Measurements from ENCODE around the gene BTLA. TPM values are rescaled to one million over a fixed set of nuclear protein-coding genes. Genes with fewer than 3 reads are reported as not detected.
"Not testable (repeated sequence)": the region's sequence is repeated elsewhere in the genome, so short reads cannot be mapped to it uniquely, and the experiment has no call there.

BTLA gene
- total and polyA plus RNA-seq, 10 of the 15 experiments (the other 5 are each of a cell fraction or from before 2014, with no cell fraction given) = 55.4 to 134 (median 84.2) TPM

- Histone ChIP-seq H3K4me2 (ENCODE audit: control insufficient read depth, insufficient read depth) (no peak overlapping the region), H3K79me2 (ENCODE audit: control insufficient read depth, insufficient read depth, low read length) (no peaks in the 10 kb centered on the region; the same call in 1 of the 2 replicates), H2AFZ (ENCODE audit: control insufficient read depth, low read depth, low read length) (no peak overlapping the region), H3K4me1 (ENCODE audit: control insufficient read depth, insufficient read depth, low read length) (no peaks in the 10 kb centered on the region), H3K9ac (ENCODE audit: control insufficient read depth, insufficient read depth, low read length) (no peak overlapping the region), H4K20me1 (ENCODE audit: control insufficient read depth, insufficient read depth) (no peaks in the 10 kb centered on the region), H3K9me3 (replicated peaks; ENCODE audit: control insufficient read depth, insufficient read depth, low read length) (no peaks in the 10 kb centered on the region), H3K36me3 (ENCODE audit: control insufficient read depth in 2 of 2, insufficient read depth in 2 of 2, low read length in 1 of 2) (peaks cover 3 to 6% of the 10 kb centered on the region in 2 experiments; a peak in 3 of 4 replicates), H3K27me3 (replicated peaks in 1 of 2; ENCODE audit: control insufficient read depth in 2 of 2, insufficient read depth in 2 of 2, low read length in 1 of 2) (no peaks in the 10 kb centered on the region), H3K27ac (ENCODE audit: control insufficient read depth, insufficient read depth) (no peak overlapping the region), H3K4me3 (no peak overlapping the region)
- ChIA-PET RAD21 (ENCODE audit: unreplicated experiment) (interaction anchor here (0.8 to 1.5 kb wide), 8 partner anchors 30 to 419 kb away, joined by 3 to 11 read pairs (median 6); partner anchors contain the start of gene SLC9C1), CTCF (interaction anchor here (0.7 to 1.6 kb wide), 32 partner anchors 8 to 423 kb away, joined by 3 to 47 read pairs (median 5); partner anchors contain the start of genes ATG3, CD200, SLC35A5 and SLC9C1), POLR2A (no interaction called here), SMC1A (ENCODE audit: uncharacterized antibody, unreplicated experiment) (interaction anchor here (0.7 to 1.6 kb wide), 17 partner anchors 10 to 431 kb away, joined by 3 to 22 read pairs (median 4); partner anchors contain the start of genes CD200 and SLC9C1)
- DNase-seq (ENCODE audit: low read depth, low spot score) = no peak
- ATAC-seq = no peak
- no peak for TF ChIP-seq RELA (IDR thresholded peaks at IDR 0.05; ENCODE audit: borderline replicate concordance, partially characterized antibody)
- no peak for TF ChIP-seq SMARCA5 (IDR thresholded peaks at IDR 0.05)
- TF ChIP-seq ETV6 (conservative IDR thresholded peaks at IDR 0.05 in 1 of 2, IDR thresholded peaks at IDR 0.05 in 1 of 2; ENCODE audit: borderline replicate concordance in 1 of 2, low read depth in 1 of 2) = no peak
- no peak for TF ChIP-seq DPF2 (IDR thresholded peaks at IDR 0.05)
- no peak for TF ChIP-seq CREM (IDR thresholded peaks at IDR 0.05; ENCODE audit: low read depth)
- TF ChIP-seq LARP7 (IDR thresholded peaks at IDR 0.05) = no peak
- no peak for TF ChIP-seq TBL1XR1 (IDR thresholded peaks at IDR 0.05; ENCODE audit: low read depth, low read length)
- no peak for TF ChIP-seq ZSCAN29 (IDR thresholded peaks at IDR 0.05)
- TF ChIP-seq HDAC2 (IDR thresholded peaks at IDR 0.05) = no peak
- TF ChIP-seq RCOR1 (conservative IDR thresholded peaks at IDR 0.05; ENCODE audit: low read depth, low read length) = no peak
- no peak for TF ChIP-seq FOS (IDR thresholded peaks at IDR 0.05; ENCODE audit: borderline replicate concordance, extremely low read depth, insufficient read length)
- TF ChIP-seq KDM1A (IDR thresholded peaks at IDR 0.05; ENCODE audit: borderline replicate concordance) = no peak
- TF ChIP-seq NR2C1 (IDR thresholded peaks at IDR 0.05) = no peak
- no peak for TF ChIP-seq MXI1 (IDR thresholded peaks at IDR 0.05; ENCODE audit: low read depth, low read length)
- TF ChIP-seq, protein P1, sequence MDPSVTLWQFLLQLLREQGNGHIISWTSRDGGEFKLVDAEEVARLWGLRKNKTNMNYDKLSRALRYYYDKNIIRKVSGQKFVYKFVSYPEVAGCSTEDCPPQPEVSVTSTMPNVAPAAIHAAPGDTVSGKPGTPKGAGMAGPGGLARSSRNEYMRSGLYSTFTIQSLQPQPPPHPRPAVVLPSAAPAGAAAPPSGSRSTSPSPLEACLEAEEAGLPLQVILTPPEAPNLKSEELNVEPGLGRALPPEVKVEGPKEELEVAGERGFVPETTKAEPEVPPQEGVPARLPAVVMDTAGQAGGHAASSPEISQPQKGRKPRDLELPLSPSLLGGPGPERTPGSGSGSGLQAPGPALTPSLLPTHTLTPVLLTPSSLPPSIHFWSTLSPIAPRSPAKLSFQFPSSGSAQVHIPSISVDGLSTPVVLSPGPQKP (IDR thresholded peaks at IDR 0.05; ENCODE audit: low read depth, low read length) = no peak
- TF ChIP-seq EZH2 (IDR thresholded peaks at IDR 0.05; ENCODE audit: borderline replicate concordance, control insufficient read depth, low read depth, low read length) = no peak
- TF ChIP-seq PBX3 (IDR thresholded peaks at IDR 0.05; ENCODE audit: insufficient replicate concordance, low read depth, low read length) = no peak
- TF ChIP-seq SPI1 (IDR thresholded peaks at IDR 0.05; ENCODE audit: borderline replicate concordance, insufficient read depth, low read depth, low read length) = no peak
- in situ Hi-C loops (cut with MboI) = no loop called here
- intact Hi-C loops (cut with micrococcal nuclease; ENCODE audit: unreplicated experiment) = loop anchor here (2.0 kb wide), 2 partner anchors 394 to 418 kb away; no protein-coding TSS in a partner anchor
- no peak for FAIRE-seq
- 95% methylated on average over 3 of the region's 3 CpGs for WGBS (ENCODE audit: insufficient coverage, insufficient replicate concordance, low lambda C conversion rate, missing lambda C conversion rate)
- no TSS peak for BruUV-seq (replicated peaks)
Measured at GRCh38 chr3:112530573-112530972, 31.3 kb upstream of the BTLA start.

- intact Hi-C loops (cut with micrococcal nuclease; ENCODE audit: unreplicated experiment); H3K79me2 ChIP-seq (ENCODE audit: control insufficient read depth, insufficient read depth, low read length); H2AFZ ChIP-seq (ENCODE audit: control insufficient read depth, low read depth, low read length); H4K20me1 ChIP-seq (ENCODE audit: control insufficient read depth, insufficient read depth); SMC1A ChIA-PET (ENCODE audit: uncharacterized antibody, unreplicated experiment); CTCF ChIA-PET; H3K4me1 ChIP-seq (ENCODE audit: control insufficient read depth, insufficient read depth, low read length); RAD21 ChIA-PET (ENCODE audit: unreplicated experiment); H3K36me3 ChIP-seq (ENCODE audit: control insufficient read depth in 2 of 2, insufficient read depth in 2 of 2, low read length in 1 of 2); H3K9ac ChIP-seq (ENCODE audit: control insufficient read depth, insufficient read depth, low read length); BruUV-seq (replicated peaks); H3K4me2 ChIP-seq (ENCODE audit: control insufficient read depth, insufficient read depth); FAIRE-seq; H3K9me3 ChIP-seq (replicated peaks; ENCODE audit: control insufficient read depth, insufficient read depth, low read length); ATAC-seq; H3K4me3 ChIP-seq; H3K27ac ChIP-seq (ENCODE audit: control insufficient read depth, insufficient read depth); POLR2A ChIA-PET; DNase-seq (ENCODE audit: low read depth, low spot score); H3K27me3 ChIP-seq (replicated peaks in 1 of 2; ENCODE audit: control insufficient read depth in 2 of 2, insufficient read depth in 2 of 2, low read length in 1 of 2): not testable (repeated sequence)
- in situ Hi-C loops (cut with MboI) = loop anchor here (5.0 kb wide), 2 partner anchors 202 to 412 kb away; no protein-coding TSS in a partner anchor
- 97% methylated on average over 6 of the region's 6 CpGs for WGBS (ENCODE audit: insufficient coverage, insufficient replicate concordance, low lambda C conversion rate, missing lambda C conversion rate)
Measured at GRCh38 chr3:112524127-112524526, 24.9 kb upstream of the BTLA start.
